Ishikawa (cell line): Measurements from ENCODE around the gene GFOD2.

ENCODE experiments used
- CEBPB ChIP-seq: IDR thresholded peaks from 2 replicates; pipeline ENCODE4 v1.6.1; 2012
- CREB1 ChIP-seq: IDR thresholded peaks from 2 replicates; pipeline ENCODE4 v1.6.1; 2012; ENCODE audit warnings: low read depth
- EGR1 ChIP-seq: IDR thresholded peaks from 2 replicates; pipeline ENCODE4 v1.6.1; 2012
- EP300 ChIP-seq: IDR thresholded peaks from 2 replicates; pipeline ENCODE4 v1.6.1; 2012; ENCODE audit warnings: borderline replicate concordance
- FOXM1 ChIP-seq: IDR thresholded peaks from 2 replicates; pipeline ENCODE4 v1.6.1; 2012; ENCODE audit warnings: low read depth, borderline replicate concordance
- MAX ChIP-seq: IDR thresholded peaks from 2 replicates; pipeline ENCODE4 v1.6.1; 2012
- NFIC ChIP-seq: IDR thresholded peaks from 2 replicates; pipeline ENCODE4 v1.6.1; 2012
- RAD21 ChIP-seq: IDR thresholded peaks from 2 replicates; pipeline ENCODE4 v1.6.1; 2012; ENCODE audit warnings: low read depth
- REST ChIP-seq: IDR thresholded peaks from 2 replicates; pipeline ENCODE4 v1.6.1; 2012; ENCODE audit warnings: low read depth, mild to moderate bottlenecking
- TAF1 ChIP-seq: IDR thresholded peaks from 2 replicates; pipeline ENCODE4 v1.6.1; 2012; ENCODE audit warnings: low read depth, mild to moderate bottlenecking
- TCF12 ChIP-seq: IDR thresholded peaks from 2 replicates; pipeline ENCODE4 v1.6.1; 2012; ENCODE audit warnings: low read depth
- TEAD4 ChIP-seq: IDR thresholded peaks from 2 replicates; pipeline ENCODE4 v1.6.1; 2012
- USF1 ChIP-seq: IDR thresholded peaks from 2 replicates; pipeline ENCODE4 v1.6.1; 2012
- YY1 ChIP-seq: IDR thresholded peaks from 2 replicates; pipeline ENCODE4 v1.6.1; 2012; ENCODE audit warnings: low read depth
- ZBTB7A ChIP-seq: IDR thresholded peaks from 2 replicates; pipeline ENCODE4 v1.6.1; 2012; ENCODE audit warnings: low read depth

GFOD2 gene

GRCh38 chr16:67702130-67702529, 17.0 kb downstream of the GFOD2 start:
- TF ChIP-seq EP300 (no peak), RAD21 (no peak), MAX (no peak), TAF1 (no peak), YY1 (no peak), USF1 (no peak), FOXM1 (no peak), ZBTB7A (no peak), TCF12 (no peak), CEBPB (no peak), EGR1 (no peak), REST (no peak), TEAD4 (no peak), CREB1 (no peak), NFIC (no peak)

GRCh38 chr16:67701420-67701819, 17.7 kb downstream of the GFOD2 start:
- TF ChIP-seq CEBPB (no peak), TAF1 (no peak), MAX (no peak), YY1 (no peak), TCF12 (no peak), EGR1 (no peak), EP300 (no peak), TEAD4 (no peak), USF1 (no peak), RAD21 (no peak), NFIC (no peak), CREB1 (no peak), FOXM1 (no peak), REST (no peak), ZBTB7A (no peak)

GRCh38 chr16:67699265-67699664, 19.9 kb downstream of the GFOD2 start:
- no peak for TF ChIP-seq TCF12
- TF ChIP-seq EGR1 = no peak
- TF ChIP-seq MAX = no peak
- TF ChIP-seq FOXM1 = no peak
- no peak for TF ChIP-seq CEBPB
- TF ChIP-seq USF1 = no peak
- TF ChIP-seq RAD21 = no peak
- no peak for TF ChIP-seq YY1
- no peak for TF ChIP-seq REST
- no peak for TF ChIP-seq TEAD4
- TF ChIP-seq EP300 = no peak
- no peak for TF ChIP-seq TAF1
- TF ChIP-seq CREB1 = no peak
- no peak for TF ChIP-seq NFIC
- no peak for TF ChIP-seq ZBTB7A
